Smooth muscle cell (in vitro differentiated cells): ENCODE data around the gene PBX3. TPM values are rescaled to one million over a fixed set of nuclear protein-coding genes. Genes with fewer than 3 reads are reported as not detected.

Source experiments
- DNase-seq: peaks from one replicate; lab custom pipeline; 2025; ENCODE audit not compliant: unreplicated experiment; lab: John Stamatoyannopoulos, UW
- H2AFZ ChIP-seq: fragments of 200-600 bp; sonication (generic); 2 replicates; pipeline ENCODE4 v1.6.0; 2016; ENCODE audit warnings: antibody characterized with exemption, low read depth, mild to moderate bottlenecking
- H3F3A ChIP-seq: fragments of 200-600 bp; sonication (generic); 2 replicates; pipeline ENCODE4 v1.6.0; 2017; ENCODE audit warnings: antibody characterized with exemption, low read depth
- H3K27ac ChIP-seq: fragments of 200-600 bp; sonication (generic); 2 replicates; pipeline ENCODE4 v1.5.1; 2016; ENCODE audit warnings: low read depth, mild to moderate bottlenecking
- H3K27me3 ChIP-seq: fragments of 200-600 bp; sonication (generic); 2 replicates; pipeline ENCODE4 v1.6.1; 2016; ENCODE audit warnings: low read depth, mild to moderate bottlenecking
- H3K36me3 ChIP-seq: fragments of 200-600 bp; sonication (generic); 2 replicates; pipeline ENCODE4 v1.5.1; 2016; ENCODE audit warnings: low read depth
- H3K4me1 ChIP-seq: fragments of 200-600 bp; sonication (generic); 2 replicates; pipeline ENCODE4 v1.5.1; 2016; ENCODE audit warnings: low read depth
- H3K4me2 ChIP-seq: fragments of 200-600 bp; sonication (generic); 2 replicates; pipeline ENCODE4 v1.6.0; 2016; ENCODE audit warnings: mild to moderate bottlenecking
- H3K4me3 ChIP-seq: fragments of 200-600 bp; sonication (generic); 2 replicates; pipeline ENCODE4 v1.5.1; 2016; ENCODE audit warnings: mild to moderate bottlenecking
- H3K79me2 ChIP-seq: fragments of 200-600 bp; sonication (generic); 2 replicates; pipeline ENCODE4 v1.6.0; 2016; ENCODE audit warnings: low read depth, mild to moderate bottlenecking
- H3K9ac ChIP-seq: fragments of 200-600 bp; sonication (generic); 2 replicates; pipeline ENCODE4 v1.6.0; 2016; ENCODE audit warnings: low read depth
- H3K9me3 ChIP-seq: fragments of 200-600 bp; sonication (generic); replicated peaks from 2 replicates; pipeline ENCODE4 v1.5.1; 2016; ENCODE audit warnings: low read depth
- H4K20me1 ChIP-seq: fragments of 200-600 bp; sonication (generic); 2 replicates; pipeline ENCODE4 v1.6.0; 2016; ENCODE audit warnings: low read depth
- WGBS: methylation state at CpG from one replicate; pipeline ENCODE4 v1.1.7; 2016; ENCODE audit warnings: low lambda C conversion rate; 5-methylcytosine and 5-hydroxymethylcytosine counted together
- polyA plus RNA-seq: library from polyadenylated mRNA; unstranded; fragments of >200 nt; fragmentation: Nextera tagmentation; extraction: Ambion mirVana; gene quantifications from 2 replicates; pipeline ENCODE4 v1.2.1, GENCODE V29; 2016
- total RNA-seq: library from RNA; depleted of rRNA; stranded (reverse); fragments of >200 nt; gene quantifications from 2 replicates; pipeline ENCODE4 v1.2.3, GENCODE V29; 2014
- TF ChIP-seq, protein P1 (sequence below): fragments of 200-600 bp; sonication (generic); IDR thresholded peaks from 2 replicates; pipeline ENCODE4 v1.5.1; 2017; ENCODE audit warnings: borderline replicate concordance, mild to moderate bottlenecking, antibody characterized with exemption; ENCODE audit not compliant: insufficient read depth, poor library complexity, severe bottlenecking

PBX3 gene
- total and polyA plus RNA-seq, 2 experiments from 2014 or later: 15.3 to 34.6 TPM

DNA sequence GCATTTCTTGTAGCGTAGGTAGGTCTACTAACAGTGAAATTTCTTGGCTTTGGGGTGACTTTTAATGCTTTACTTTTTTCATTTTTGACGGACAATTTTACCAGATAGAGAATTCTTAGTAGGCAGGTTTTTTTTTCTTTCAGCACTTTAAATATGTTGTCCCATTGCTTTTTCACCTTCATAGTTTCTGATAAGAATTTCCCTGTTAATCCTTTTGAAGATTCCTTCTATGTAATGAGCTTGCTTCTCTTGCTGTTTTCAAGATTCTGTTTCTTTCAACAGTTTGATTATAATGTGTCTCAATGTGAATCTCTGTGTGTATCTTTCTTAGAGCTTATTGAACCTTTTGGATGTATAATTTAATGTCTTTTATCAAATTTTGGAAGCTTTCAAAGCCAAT, 35.5 kb downstream of the PBX3 start:
- H4K20me1 ChIP-seq: peaks cover 27% of the 10 kb centered on the region
- 97% methylated on average over 2 of the region's 2 CpGs for WGBS
- no peak overlapping the region for H3K4me3 ChIP-seq
- no peaks in the 10 kb centered on the region for H3F3A ChIP-seq
- H3K4me2 ChIP-seq: no peak overlapping the region
- no peak for DNase-seq
- H3K9ac ChIP-seq: no peak overlapping the region
- H3K79me2 ChIP-seq: peaks cover 22% of the 10 kb centered on the region
- no peaks in the 10 kb centered on the region for H3K4me1 ChIP-seq
- TF ChIP-seq, protein P1, sequence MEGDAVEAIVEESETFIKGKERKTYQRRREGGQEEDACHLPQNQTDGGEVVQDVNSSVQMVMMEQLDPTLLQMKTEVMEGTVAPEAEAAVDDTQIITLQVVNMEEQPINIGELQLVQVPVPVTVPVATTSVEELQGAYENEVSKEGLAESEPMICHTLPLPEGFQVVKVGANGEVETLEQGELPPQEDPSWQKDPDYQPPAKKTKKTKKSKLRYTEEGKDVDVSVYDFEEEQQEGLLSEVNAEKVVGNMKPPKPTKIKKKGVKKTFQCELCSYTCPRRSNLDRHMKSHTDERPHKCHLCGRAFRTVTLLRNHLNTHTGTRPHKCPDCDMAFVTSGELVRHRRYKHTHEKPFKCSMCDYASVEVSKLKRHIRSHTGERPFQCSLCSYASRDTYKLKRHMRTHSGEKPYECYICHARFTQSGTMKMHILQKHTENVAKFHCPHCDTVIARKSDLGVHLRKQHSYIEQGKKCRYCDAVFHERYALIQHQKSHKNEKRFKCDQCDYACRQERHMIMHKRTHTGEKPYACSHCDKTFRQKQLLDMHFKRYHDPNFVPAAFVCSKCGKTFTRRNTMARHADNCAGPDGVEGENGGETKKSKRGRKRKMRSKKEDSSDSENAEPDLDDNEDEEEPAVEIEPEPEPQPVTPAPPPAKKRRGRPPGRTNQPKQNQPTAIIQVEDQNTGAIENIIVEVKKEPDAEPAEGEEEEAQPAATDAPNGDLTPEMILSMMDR: no peak
- no peaks in the 10 kb centered on the region for H3K9me3 ChIP-seq
- no peaks in the 10 kb centered on the region for H3K27me3 ChIP-seq
- H3K27ac ChIP-seq: no peak overlapping the region
- H2AFZ ChIP-seq: no peak overlapping the region
- no peaks in the 10 kb centered on the region for H3K36me3 ChIP-seq

DNA sequence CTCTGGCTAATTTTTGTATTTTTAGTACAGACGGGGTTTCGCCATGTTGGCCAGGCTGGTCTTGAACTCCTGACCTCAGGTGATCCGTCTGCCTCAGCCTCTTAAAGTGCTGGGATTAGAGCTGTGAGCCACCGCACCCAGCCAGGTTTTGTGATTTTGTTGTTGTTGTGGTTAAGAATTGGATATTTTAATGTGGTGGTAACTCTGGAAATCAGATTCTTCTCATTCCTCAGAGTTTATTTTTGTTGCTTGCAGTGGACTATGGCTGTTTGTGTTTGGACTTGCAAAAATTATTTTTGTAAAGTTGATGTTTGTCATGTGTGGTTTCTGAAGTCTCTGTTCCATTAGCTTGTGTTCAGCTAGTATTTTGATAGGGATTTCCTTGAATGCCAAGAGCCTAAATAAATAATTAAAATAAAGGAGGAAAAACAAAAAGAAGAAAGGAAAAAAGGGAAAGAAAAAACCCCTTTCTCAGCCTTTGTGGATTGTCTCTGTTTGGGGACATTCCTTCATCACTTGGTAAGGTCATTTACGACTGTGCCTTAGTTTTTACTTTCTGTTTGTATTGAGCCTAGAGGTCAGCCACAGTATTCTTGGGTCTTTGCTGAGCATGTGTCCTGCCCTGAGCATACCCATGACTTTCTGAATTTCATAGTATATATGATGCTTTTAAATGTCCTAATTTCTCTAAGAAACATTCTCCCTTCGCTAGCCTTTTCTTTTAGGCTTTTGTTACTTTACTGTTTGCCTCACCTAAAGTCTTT, 37.3 kb downstream of the PBX3 start:
- Histone ChIP-seq H3K27me3 (no peaks in the 10 kb centered on the region), H4K20me1 (peaks cover 40% of the 10 kb centered on the region), H3K4me3 (no peak overlapping the region), H3K9ac (no peak overlapping the region), H3F3A (no peaks in the 10 kb centered on the region), H3K4me2 (no peak overlapping the region), H3K4me1 (no peaks in the 10 kb centered on the region), H3K36me3 (no peaks in the 10 kb centered on the region), H3K27ac (no peak overlapping the region), H3K9me3 (no peaks in the 10 kb centered on the region), H3K79me2 (peaks cover 31% of the 10 kb centered on the region), H2AFZ (no peak overlapping the region)
- TF ChIP-seq, protein P1: no peak
- DNase-seq: no peak
- 88% methylated on average over 6 of the region's 6 CpGs for WGBS

DNA sequence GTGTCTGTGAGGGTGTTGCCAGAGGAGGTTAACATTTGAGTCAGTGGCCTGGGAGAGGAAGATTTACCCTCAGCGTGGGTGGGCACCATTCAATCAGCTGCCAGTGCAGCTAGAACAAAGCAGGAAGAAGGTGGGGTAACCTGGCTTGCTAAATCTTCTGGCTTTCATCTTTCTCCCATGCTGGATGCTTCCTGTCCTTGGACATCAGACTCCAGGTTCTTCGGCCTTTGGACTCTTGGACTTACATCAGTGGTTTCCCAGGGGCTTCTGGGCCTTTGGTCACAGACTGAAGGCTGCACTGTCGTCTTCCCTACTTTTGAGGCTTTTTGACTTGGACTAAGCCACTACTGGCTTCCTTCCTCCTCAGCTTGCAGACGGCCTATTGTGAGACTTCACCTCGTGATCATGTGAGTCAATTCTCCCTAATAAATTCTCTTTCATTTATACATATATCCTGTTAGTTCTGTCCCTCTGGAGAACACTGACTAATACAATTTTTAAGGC, 38.1 kb downstream of the PBX3 start:
- H3K4me2 ChIP-seq: no peak overlapping the region

More for the DNA sequence above, 38.1 kb downstream of the PBX3 start:
- H3K9ac ChIP-seq: no peak overlapping the region
- no peak for DNase-seq
- H3K4me1 ChIP-seq: no peaks in the 10 kb centered on the region
- no peaks in the 10 kb centered on the region for H3K9me3 ChIP-seq
- TF ChIP-seq, protein P1: no peak
- H3K27ac ChIP-seq: no peak overlapping the region
- H3F3A ChIP-seq: no peaks in the 10 kb centered on the region
- H3K36me3 ChIP-seq: no peaks in the 10 kb centered on the region
- H2AFZ ChIP-seq: no peak overlapping the region
- H4K20me1 ChIP-seq: peaks cover 41% of the 10 kb centered on the region
- H3K27me3 ChIP-seq: no peaks in the 10 kb centered on the region
- WGBS: 95% methylated on average over 5 of the region's 5 CpGs
- no peak overlapping the region for H3K4me3 ChIP-seq
- H3K79me2 ChIP-seq: peaks cover 31% of the 10 kb centered on the region
